GM06990 (cell line): Measurements from ENCODE around the gene GPD1L.

ENCODE experiments used
- DNase-seq: peaks from one replicate; pipeline ENCODE4 v3.0.0-alpha.2; 2011; ENCODE audit not compliant: insufficient read length; ENCODE audit errors: extremely low read depth
- H3K27me3 ChIP-seq: replicated peaks from 2 replicates; pipeline ENCODE4 v1.6.0; 2011; ENCODE audit warnings: low read length; ENCODE audit not compliant: control insufficient read depth, insufficient read depth
- H3K36me3 ChIP-seq: 2 replicates; pipeline ENCODE4 v1.5.1; 2011; ENCODE audit warnings: low read length; ENCODE audit not compliant: control insufficient read depth, insufficient read depth
- H3K4me3 ChIP-seq: replicated peaks from 2 replicates; pipeline ENCODE4 v1.5.1; 2011; ENCODE audit warnings: low read depth, mild to moderate bottlenecking, control low read depth, low read length
- TF ChIP-seq, protein P1 (sequence below): IDR thresholded peaks from 2 replicates; pipeline ENCODE4 v1.5.1; 2011; ENCODE audit warnings: low read length, control low read depth, mild to moderate bottlenecking, inconsistent platforms; ENCODE audit not compliant: insufficient read depth, poor library complexity, severe bottlenecking

The GPD1L gene

DNA sequence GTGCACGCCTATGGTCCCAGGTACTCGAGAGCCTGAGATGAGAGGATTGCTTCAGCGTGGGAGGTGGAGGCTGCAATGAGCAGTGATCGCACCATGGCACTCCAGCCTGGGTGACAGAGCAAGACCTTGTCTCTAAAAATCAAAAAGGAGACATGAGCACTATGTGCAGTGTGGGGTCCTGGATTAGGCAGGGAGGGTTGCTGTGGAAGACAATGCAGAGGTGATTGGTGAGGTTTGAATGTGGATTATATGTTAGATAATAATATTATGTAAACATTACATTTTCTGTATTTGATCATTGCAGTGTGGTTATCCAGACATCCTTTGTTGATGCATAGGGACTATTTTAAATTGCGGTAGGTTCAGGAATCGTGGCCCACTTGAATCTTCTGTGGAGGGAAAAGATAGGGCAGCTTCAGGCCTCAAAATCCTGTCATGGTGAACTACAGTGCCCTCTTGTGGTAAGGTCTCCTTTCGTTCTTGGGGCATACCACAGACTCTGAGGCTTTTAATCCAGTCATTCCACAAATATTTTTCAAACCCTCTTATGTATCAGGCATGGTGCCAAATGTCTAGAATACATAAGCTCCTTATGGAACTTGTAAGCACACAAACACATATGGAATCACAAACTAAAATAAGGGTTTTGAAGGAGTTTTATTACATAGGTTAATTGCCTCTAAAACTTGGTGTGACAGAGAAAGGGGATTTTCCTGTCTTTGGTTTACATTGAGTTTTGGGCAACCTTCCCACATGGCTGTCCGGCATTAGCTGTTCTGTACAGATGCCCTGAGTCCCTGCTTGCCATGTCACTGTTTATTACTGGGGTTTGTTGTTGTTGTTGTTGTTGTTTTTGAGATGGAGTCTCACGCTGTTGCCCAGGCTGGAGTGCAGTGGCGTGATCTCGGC, 37.7 kb downstream of the GPD1L start:
- H3K27me3 ChIP-seq = no peaks in the 10 kb centered on the region
- no peak overlapping the region for H3K4me3 ChIP-seq
- DNase-seq = peak; percentile 18
- no peaks in the 10 kb centered on the region for H3K36me3 ChIP-seq
- TF ChIP-seq, protein P1, sequence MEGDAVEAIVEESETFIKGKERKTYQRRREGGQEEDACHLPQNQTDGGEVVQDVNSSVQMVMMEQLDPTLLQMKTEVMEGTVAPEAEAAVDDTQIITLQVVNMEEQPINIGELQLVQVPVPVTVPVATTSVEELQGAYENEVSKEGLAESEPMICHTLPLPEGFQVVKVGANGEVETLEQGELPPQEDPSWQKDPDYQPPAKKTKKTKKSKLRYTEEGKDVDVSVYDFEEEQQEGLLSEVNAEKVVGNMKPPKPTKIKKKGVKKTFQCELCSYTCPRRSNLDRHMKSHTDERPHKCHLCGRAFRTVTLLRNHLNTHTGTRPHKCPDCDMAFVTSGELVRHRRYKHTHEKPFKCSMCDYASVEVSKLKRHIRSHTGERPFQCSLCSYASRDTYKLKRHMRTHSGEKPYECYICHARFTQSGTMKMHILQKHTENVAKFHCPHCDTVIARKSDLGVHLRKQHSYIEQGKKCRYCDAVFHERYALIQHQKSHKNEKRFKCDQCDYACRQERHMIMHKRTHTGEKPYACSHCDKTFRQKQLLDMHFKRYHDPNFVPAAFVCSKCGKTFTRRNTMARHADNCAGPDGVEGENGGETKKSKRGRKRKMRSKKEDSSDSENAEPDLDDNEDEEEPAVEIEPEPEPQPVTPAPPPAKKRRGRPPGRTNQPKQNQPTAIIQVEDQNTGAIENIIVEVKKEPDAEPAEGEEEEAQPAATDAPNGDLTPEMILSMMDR = peak; percentile 68

DNA sequence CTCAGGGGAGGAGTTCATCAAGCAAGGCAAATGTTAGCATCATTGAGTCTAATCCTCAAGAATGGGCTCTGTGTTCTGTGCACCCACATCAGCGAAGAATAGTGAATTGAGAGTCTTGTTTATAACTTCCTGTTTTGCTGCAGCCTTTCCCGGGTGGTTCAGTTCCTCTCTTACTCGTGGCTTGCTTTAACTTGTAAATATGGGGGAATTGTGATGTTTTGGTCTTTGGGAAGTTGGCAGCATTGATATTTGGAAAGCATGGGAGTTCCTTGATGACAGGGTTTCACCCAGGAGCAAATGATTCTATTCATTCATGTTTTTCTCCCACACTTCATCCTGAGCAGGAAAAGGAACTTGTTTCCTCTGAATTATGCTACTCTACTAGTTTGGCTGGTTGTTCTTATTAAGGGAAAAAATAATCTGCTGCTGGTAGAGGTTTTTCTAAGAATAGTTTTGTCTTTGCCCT, 40.4 kb downstream of the GPD1L start:
- Histone ChIP-seq H3K36me3 (no peaks in the 10 kb centered on the region), H3K27me3 (no peaks in the 10 kb centered on the region), H3K4me3 (no peak overlapping the region)
- DNase-seq = no peak
- TF ChIP-seq, protein P1 = no peak

DNA sequence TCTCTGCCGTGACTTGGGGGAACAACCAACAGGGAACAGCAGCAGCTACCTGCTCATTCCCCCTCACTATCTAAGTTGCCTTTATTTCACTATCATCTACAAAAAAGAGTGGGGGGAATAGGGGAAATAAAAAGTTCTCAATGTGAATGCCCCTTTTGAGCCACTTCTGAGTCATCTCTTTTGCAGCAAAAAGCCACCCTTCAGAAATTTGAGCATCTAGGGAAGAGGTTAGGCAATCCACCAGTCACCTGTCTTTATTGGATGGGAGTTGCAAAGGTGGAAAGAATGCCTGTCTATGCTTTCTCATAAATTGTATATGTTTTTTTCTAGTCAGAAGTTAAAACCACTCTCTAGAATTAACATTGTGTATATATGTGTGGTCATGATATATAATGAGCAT, 41.1 kb downstream of the GPD1L start:
- TF ChIP-seq, protein P1 = no peak
- Histone ChIP-seq H3K4me3 (no peak overlapping the region), H3K36me3 (no peaks in the 10 kb centered on the region), H3K27me3 (no peaks in the 10 kb centered on the region)
- no peak for DNase-seq

- TF ChIP-seq, protein P1 = no peak
- no peak for DNase-seq
- Histone ChIP-seq H3K4me3 (no peak overlapping the region), H3K36me3 (no peaks in the 10 kb centered on the region), H3K27me3 (no peaks in the 10 kb centered on the region)
Measured at GRCh38 chr3:32147933-32148332, 41.5 kb downstream of the GPD1L start.

GRCh38 chr3:32148351-32148750, 41.9 kb downstream of the GPD1L start:
- H3K27me3 ChIP-seq = no peaks in the 10 kb centered on the region
- DNase-seq = no peak
- H3K36me3 ChIP-seq = no peaks in the 10 kb centered on the region

More at GRCh38 chr3:32148351-32148750, 41.9 kb downstream of the GPD1L start:
- TF ChIP-seq, protein P1 = no peak
- H3K4me3 ChIP-seq = no peak overlapping the region
